HCT116 (cell line): Measurements from ENCODE around the gene GORASP1. TPM values are rescaled to one million over a fixed set of nuclear protein-coding genes. Genes with fewer than 3 reads are reported as not detected.

ENCODE experiments used
- ATAC-seq: fragments of 200-7000 bp; cut with Tn5 transposase; 2 replicates; pipeline ENCODE4 v1.9.1; 2020; ENCODE audit warnings: mild to moderate bottlenecking, moderate library complexity
- BruUV-seq: library from RNA; stranded (reverse); fragments of 400-500 nt; replicated peaks from 2 replicates; lab custom pipeline; 2021; lab: Mats Ljungman, UMichigan
- CTCF ChIA-PET: fragments of 300-600 bp; sonication (Branson Sonifier 250); formaldehyde crosslinking; loops from one replicate; lab custom pipeline; 2021; ENCODE audit warnings: antibody characterized with exemption; lab: Charles Lee
- POLR2A ChIA-PET: fragments of 300-600, 350-600 bp; sonication (Branson Sonifier 250); formaldehyde crosslinking; loops from one replicate; lab custom pipeline; 2021; ENCODE audit warnings: antibody characterized with exemption; lab: Charles Lee
- RAD21 ChIA-PET, 2 experiments: fragments of 300-600 bp; sonication (Branson Sonifier 250); formaldehyde crosslinking; loops; one replicate each; lab custom pipeline; 2023; ENCODE audit warnings: low total read pairs in 2 of 2; ENCODE audit not compliant: uncharacterized antibody in 2 of 2, unreplicated experiment in 2 of 2, low non-redundant PET in 1 of 2; lab: Charles Lee
- DNase-seq: peaks from one replicate; pipeline ENCODE4 v3.0.0-alpha.2; 2010; ENCODE audit warnings: low read depth, low spot score
- H2AFZ ChIP-seq: fragments of 200-600 bp; shearing (Covaris generic), sonication (generic); 2 replicates; pipeline ENCODE4 v1.6.1; 2017; ENCODE audit warnings: low read depth, mixed run types, mixed read lengths, antibody characterized with exemption, low read length; ENCODE audit not compliant: poor library complexity, severe bottlenecking
- H3K27ac ChIP-seq: 2 replicates; pipeline ENCODE4 v1.5.1; 2012; ENCODE audit warnings: low read depth, low read length
- H3K27me3 ChIP-seq: fragments of 200-600 bp; sonication (generic); 2 replicates; pipeline ENCODE4 v1.6.1; 2016; ENCODE audit warnings: mixed run types, low read length, mixed read lengths; ENCODE audit not compliant: insufficient read depth
- H3K36me3 ChIP-seq, 2 experiments: fragments of 200-500 bp in 1 of 2; fragments of 200-600 bp in 1 of 2; sonication (Bioruptor generic) in 1 of 2; sonication (generic) in 1 of 2; 2 replicates each; pipeline versions ENCODE4 v1.5.1 to v1.6.1; 2014 to 2016; ENCODE audit warnings: low read length in 2 of 2, inconsistent platforms in 1 of 2, mixed read lengths in 1 of 2, mixed run types in 1 of 2; ENCODE audit not compliant: insufficient read depth in 2 of 2, control insufficient read depth in 1 of 2
- H3K4me1 ChIP-seq, 2 experiments: fragments of 200-600 bp in 1 of 2; sonication (generic) in 1 of 2; 2 replicates each; pipeline versions ENCODE4 v1.5.1 to v1.6.1; 2012 to 2017; ENCODE audit warnings: low read length in 2 of 2, inconsistent platforms in 1 of 2, mild to moderate bottlenecking in 1 of 2, mixed read lengths in 1 of 2, mixed run types in 1 of 2, moderate library complexity in 1 of 2; ENCODE audit not compliant: insufficient read depth in 2 of 2, control insufficient read depth in 1 of 2
- H3K4me2 ChIP-seq: fragments of 200-600 bp; sonication (generic); 2 replicates; pipeline ENCODE4 v1.6.1; 2017; ENCODE audit warnings: mixed run types, low read length, mixed read lengths
- H3K4me3 ChIP-seq, 2 experiments: fragments of 200-600 bp in 1 of 2; sonication (generic) in 1 of 2; replicated peaks in 1 of 2; 2 replicates each; pipeline ENCODE4 v1.5.1; 2011 to 2016; ENCODE audit warnings: low read length in 2 of 2, control low read depth in 1 of 2, low read depth in 1 of 2, mild to moderate bottlenecking in 1 of 2, mixed read lengths in 1 of 2, mixed run types in 1 of 2
- H3K79me2 ChIP-seq: fragments of 200-600 bp; sonication (generic); 2 replicates; pipeline ENCODE4 v1.6.1; 2017; ENCODE audit warnings: mild to moderate bottlenecking, mixed run types, low read length, moderate library complexity, mixed read lengths; ENCODE audit not compliant: insufficient read depth
- H3K9ac ChIP-seq: fragments of 200-600 bp; sonication (generic); 2 replicates; pipeline ENCODE4 v1.6.1; 2016; ENCODE audit warnings: low read length, mixed read lengths
- H3K9me2 ChIP-seq: fragments of 200-600 bp; sonication (generic), shearing (Covaris generic); 2 replicates; pipeline ENCODE4 v1.6.1; 2017; ENCODE audit warnings: mixed run types, mild to moderate bottlenecking, moderate library complexity; ENCODE audit not compliant: insufficient read depth
- H3K9me3 ChIP-seq, 2 experiments: fragments of 200-500 bp in 1 of 2; fragments of 200-600 bp in 1 of 2; sonication (Bioruptor generic) in 1 of 2; sonication (generic) in 1 of 2; 2 replicates each; pipeline ENCODE4 v1.6.1; 2014 to 2017; ENCODE audit warnings: low read length in 2 of 2, mixed read lengths in 2 of 2, inconsistent platforms in 1 of 2, low read depth in 1 of 2, mild to moderate bottlenecking in 1 of 2, mixed run types in 1 of 2, moderate library complexity in 1 of 2; ENCODE audit not compliant: control insufficient read depth in 1 of 2, insufficient read depth in 1 of 2
- H4K20me1 ChIP-seq: fragments of 200-600 bp; sonication (generic), shearing (Covaris generic); 2 replicates; pipeline ENCODE4 v1.6.1; 2017; ENCODE audit warnings: mixed run types, mild to moderate bottlenecking, moderate library complexity; ENCODE audit not compliant: insufficient read depth
- CEBPB ChIP-seq: IDR thresholded peaks from 2 replicates; pipeline ENCODE4 v1.6.1; 2012; ENCODE audit warnings: low read depth
- CTCF ChIP-seq, 3 experiments: fragments of 200-600 bp in 1 of 3; sonication (generic) in 1 of 3; IDR thresholded peaks in 2 of 3; conservative IDR thresholded peaks in 1 of 3; 2 replicates each; pipeline ENCODE4 v1.5.1; 2012 to 2017; ENCODE audit warnings: low read depth in 2 of 3, low read length in 2 of 3, antibody characterized with exemption in 1 of 3, borderline replicate concordance in 1 of 3, control low read depth in 1 of 3, mild to moderate bottlenecking in 1 of 3, mixed read lengths in 1 of 3, mixed run types in 1 of 3, moderate library complexity in 1 of 3; ENCODE audit not compliant: insufficient read depth in 1 of 3
- EGR1 ChIP-seq: IDR thresholded peaks from 2 replicates; pipeline ENCODE4 v1.6.1; 2012; ENCODE audit warnings: low read depth
- EZH2 ChIP-seq: fragments of 200-600 bp; sonication (generic); IDR thresholded peaks from 2 replicates; pipeline ENCODE4 v1.6.1; 2017; ENCODE audit warnings: antibody characterized with exemption, mixed run types
- JUND ChIP-seq: IDR thresholded peaks from 2 replicates; pipeline ENCODE4 v1.6.1; 2012
- MAX ChIP-seq: IDR thresholded peaks from 2 replicates; pipeline ENCODE4 v1.6.1; 2012
- POLR2A ChIP-seq: IDR thresholded peaks from 2 replicates; pipeline ENCODE4 v1.7.0; 2011; ENCODE audit warnings: borderline replicate concordance; ENCODE audit not compliant: insufficient read depth, insufficient read length; ENCODE audit errors: extremely low read depth
- POLR2AphosphoS5 ChIP-seq: IDR thresholded peaks from 2 replicates; pipeline ENCODE4 v1.6.1; 2011; ENCODE audit warnings: mild to moderate bottlenecking, low read depth, low read length, moderate library complexity
- RAD21 ChIP-seq: IDR thresholded peaks from 2 replicates; pipeline ENCODE4 v1.6.1; 2012; ENCODE audit warnings: low read depth, mild to moderate bottlenecking
- REST ChIP-seq: IDR thresholded peaks from 2 replicates; pipeline ENCODE4 v1.6.1; 2012; ENCODE audit warnings: low read depth
- SIN3A ChIP-seq: IDR thresholded peaks from 2 replicates; pipeline ENCODE4 v1.6.1; 2012; ENCODE audit warnings: low read depth
- SP1 ChIP-seq: IDR thresholded peaks from 2 replicates; pipeline ENCODE4 v1.6.1; 2012; ENCODE audit warnings: low read depth
- SRF ChIP-seq: IDR thresholded peaks from 2 replicates; pipeline ENCODE4 v1.6.1; 2012; ENCODE audit warnings: low read depth
- ZFX ChIP-seq: fragments of 450-650 bp; IDR thresholded peaks from 2 replicates; pipeline ENCODE4 v1.6.1; 2017
- ZNF274 ChIP-seq: fragments of 200-500 bp; sonication (Bioruptor generic); IDR thresholded peaks from 2 replicates; pipeline ENCODE4 v1.6.1; 2014; ENCODE audit warnings: mild to moderate bottlenecking, low read depth, low read length, inconsistent platforms
- intact Hi-C: fragments of 100-400 bp; cut with micrococcal nuclease; formaldehyde crosslinking; loops from 2 replicates; pipeline ENCODE4 v1.10.0; 2022
- total RNA-seq: library from RNA; stranded (reverse); gene quantifications from one replicate; pipeline ENCODE4 v1.2.1, GENCODE V29; 2021; ENCODE audit not compliant: unreplicated experiment

Gene GORASP1
- total RNA-seq, 1 experiment from 2014 or later: 38.8 TPM

GRCh38 chr3:39075910-39076309 is 31.5 kb downstream of the GORASP1 start:
- POLR2A ChIA-PET: no interaction called here
- intact Hi-C loops: no loop called here
- H3K4me2 ChIP-seq: no peak overlapping the region
- RAD21 ChIA-PET: no interaction called here
- no TSS peak for BruUV-seq
- H3K9me2 ChIP-seq: no peaks in the 10 kb centered on the region
- no peaks in the 10 kb centered on the region for H3K4me1 ChIP-seq
- no peak for DNase-seq
- no peak overlapping the region for H3K27ac ChIP-seq
- 0 out of 2 replicates have a peak, but pooled peaks cover 7% of the 10 kb centered on the region for H4K20me1 ChIP-seq
- no peak overlapping the region for H3K4me3 ChIP-seq
- H3K79me2 ChIP-seq: no peaks in the 10 kb centered on the region
- ATAC-seq: no peak
- H3K9me3 ChIP-seq: no peaks in the 10 kb centered on the region
- no peak overlapping the region for H2AFZ ChIP-seq
- no peak for TF ChIP-seq MAX
- TF ChIP-seq SRF: no peak
- TF ChIP-seq REST: no peak
- TF ChIP-seq POLR2AphosphoS5: no peak
- TF ChIP-seq CTCF (IDR thresholded peaks at IDR 0.05 in 2 of 3, conservative IDR thresholded peaks at IDR 0.05 in 1 of 3; ENCODE audit: borderline replicate concordance in 1 of 3, insufficient read depth in 1 of 3, low read depth in 2 of 3, low read length in 2 of 3): no peak
- TF ChIP-seq POLR2A: no peak
- TF ChIP-seq ZNF274: no peak
- no peak for TF ChIP-seq EZH2
- no peak for TF ChIP-seq SP1
- no peak for TF ChIP-seq RAD21
- no peak for TF ChIP-seq EGR1
- TF ChIP-seq CEBPB: no peak
- no peak for TF ChIP-seq ZFX
- no peak for TF ChIP-seq SIN3A
- no peak for TF ChIP-seq JUND
- peaks cover 0 to 10% of the 10 kb centered on the region in 2 experiments; a peak in 2 of 4 replicates for H3K36me3 ChIP-seq
- H3K9ac ChIP-seq: no peak overlapping the region
- no peaks in the 10 kb centered on the region for H3K27me3 ChIP-seq
- CTCF ChIA-PET: no interaction called here
